ENCODE measurements around the gene ZFYVE9.
"Not testable (repeated sequence)": the region's sequence is repeated elsewhere in the genome, so short reads cannot be mapped to it uniquely, and the experiment has no call there.

Gene ZFYVE9

GRCh38 chr1:52141513-52142219 lies at the start of gene ZFYVE9:
ZFYVE9 (plus strand) TSS chr1:52142089; CDS start chr1:52233207, 91,118 bp downstream.
- peak; percentile 40 for DNase-seq (ENCODE audit: low read depth)

- DNase-seq (ENCODE audit: low read depth), result not testable (repeated sequence)
Observed at GRCh38 chr1:52094300-52094699, 47.6 kb upstream of the ZFYVE9 start.

GRCh38 chr1:52096216-52096615 lies 45.7 kb upstream of the ZFYVE9 start:
- no peak for DNase-seq (ENCODE audit: low read depth)

GRCh38 chr1:52098139-52098871 lies 43.6 kb upstream of the ZFYVE9 start:
- no peak for DNase-seq (ENCODE audit: low read depth)

- DNase-seq (ENCODE audit: low read depth), result no peak
Observed at GRCh38 chr1:52102336-52103013, 39.4 kb upstream of the ZFYVE9 start.

GRCh38 chr1:52111492-52111891 lies 30.4 kb upstream of the ZFYVE9 start:
- DNase-seq (ENCODE audit: low read depth), result no peak

- DNase-seq (ENCODE audit: low read depth), result no peak
Observed at GRCh38 chr1:52112489-52112888, 29.4 kb upstream of the ZFYVE9 start.

- no peak for DNase-seq (ENCODE audit: low read depth)
Observed at GRCh38 chr1:52119301-52120079, 22.4 kb upstream of the ZFYVE9 start.

- no peak for DNase-seq (ENCODE audit: low read depth)
Observed at GRCh38 chr1:52122384-52122783, 19.5 kb upstream of the ZFYVE9 start.

GRCh38 chr1:52123622-52124021 lies 18.3 kb upstream of the ZFYVE9 start:
- DNase-seq (ENCODE audit: low read depth), result no peak

- no peak for DNase-seq (ENCODE audit: low read depth)
Observed at GRCh38 chr1:52125736-52126359, 16.0 kb upstream of the ZFYVE9 start.

- no peak for DNase-seq (ENCODE audit: low read depth)
Observed at GRCh38 chr1:52127181-52128180, 14.4 kb upstream of the ZFYVE9 start.

GRCh38 chr1:52139817-52140540 lies 1.9 kb upstream of the ZFYVE9 start:
- DNase-seq (ENCODE audit: low read depth), result no peak

GRCh38 chr1:52140633-52141512 lies 1.0 kb upstream of the ZFYVE9 start:
- no peak for DNase-seq (ENCODE audit: low read depth)

- DNase-seq (ENCODE audit: low read depth), result peak; percentile 6
Observed at GRCh38 chr1:52142220-52143183, 613 bp downstream of the ZFYVE9 start.

- DNase-seq (ENCODE audit: low read depth), result no peak
Observed at GRCh38 chr1:52145137-52145536, 3.2 kb downstream of the ZFYVE9 start.

- not testable (repeated sequence) for DNase-seq (ENCODE audit: low read depth)
Observed at GRCh38 chr1:52150445-52150844, 8.6 kb downstream of the ZFYVE9 start.

- no peak for DNase-seq (ENCODE audit: low read depth)
Observed at GRCh38 chr1:52150946-52151345, 9.1 kb downstream of the ZFYVE9 start.
